Endothelial cell of hepatic sinusoid (primary cell): ENCODE results near the gene TALDO1.
"Not testable (repeated sequence)": the region's sequence is repeated elsewhere in the genome, so short reads cannot be mapped to it uniquely, and the experiment has no call there.

Source experiments
- in situ Hi-C: cut with HindIII; loops from 2 replicates; pipeline ENCODE4 v1.10.0; 2017; ENCODE audit warnings: low sequenced_read_pairs

The TALDO1 gene

GRCh38 chr11:733072-733471 is 14.2 kb upstream of the TALDO1 start:
- in situ Hi-C loops: no loop called here

- in situ Hi-C loops: not testable (repeated sequence)
Observed at GRCh38 chr11:734541-734940, 12.7 kb upstream of the TALDO1 start.

- in situ Hi-C loops: no loop called here
Observed at GRCh38 chr11:737366-737765, 9.9 kb upstream of the TALDO1 start.

- in situ Hi-C loops: not testable (repeated sequence)
Observed at GRCh38 chr11:737899-738298, 9.4 kb upstream of the TALDO1 start.

GRCh38 chr11:742156-742546 is 5.1 kb upstream of the TALDO1 start:
- in situ Hi-C loops: no loop called here

GRCh38 chr11:742571-743201 is 4.6 kb upstream of the TALDO1 start:
- in situ Hi-C loops: no loop called here

GRCh38 chr11:745428-745827 is 1.8 kb upstream of the TALDO1 start:
- in situ Hi-C loops: no loop called here

GRCh38 chr11:746289-747157 is 741 bp upstream of the TALDO1 start:
- in situ Hi-C loops: no loop called here

GRCh38 chr11:748007-748359 is 719 bp downstream of the TALDO1 start:
- in situ Hi-C loops: no loop called here

- in situ Hi-C loops: loop anchor here (25.0 kb wide), 1 partner anchor 87 kb away; no protein-coding TSS in a partner anchor
Observed at GRCh38 chr11:749731-750130, 2.5 kb downstream of the TALDO1 start.

- in situ Hi-C loops: loop anchor here (25.0 kb wide), 1 partner anchor 98 kb away; no protein-coding TSS in a partner anchor
Observed at GRCh38 chr11:760236-760635, 13.0 kb downstream of the TALDO1 start.

GRCh38 chr11:761526-762108 is 14.4 kb downstream of the TALDO1 start:
- in situ Hi-C loops: loop anchor here (25.0 kb wide), 1 partner anchor 99 kb away; no protein-coding TSS in a partner anchor

- in situ Hi-C loops: loop anchor here (25.0 kb wide), 1 partner anchor 100 kb away; no protein-coding TSS in a partner anchor
Observed at GRCh38 chr11:762421-763072, 15.3 kb downstream of the TALDO1 start.

GRCh38 chr11:763073-763463 is 15.8 kb downstream of the TALDO1 start:
- in situ Hi-C loops: loop anchor here (25.0 kb wide), 1 partner anchor 101 kb away; no protein-coding TSS in a partner anchor

- in situ Hi-C loops: loop anchor here (25.0 kb wide), 1 partner anchor 101 kb away; no protein-coding TSS in a partner anchor
Observed at GRCh38 chr11:763549-764321, 16.5 kb downstream of the TALDO1 start.

GRCh38 chr11:764322-765024 is 17.2 kb downstream of the TALDO1 start:
- in situ Hi-C loops: loop anchor here (25.0 kb wide), 1 partner anchor 102 kb away; no protein-coding TSS in a partner anchor

- in situ Hi-C loops: loop anchor here (25.0 kb wide), 1 partner anchor 103 kb away; no protein-coding TSS in a partner anchor
Observed at GRCh38 chr11:765025-765801, 17.9 kb downstream of the TALDO1 start.

- in situ Hi-C loops: loop anchor here (25.0 kb wide), 1 partner anchor 103 kb away; no protein-coding TSS in a partner anchor
Observed at GRCh38 chr11:765802-766091, 18.5 kb downstream of the TALDO1 start.
